ENCODE data around the gene OSCAR.

The OSCAR gene

DNA sequence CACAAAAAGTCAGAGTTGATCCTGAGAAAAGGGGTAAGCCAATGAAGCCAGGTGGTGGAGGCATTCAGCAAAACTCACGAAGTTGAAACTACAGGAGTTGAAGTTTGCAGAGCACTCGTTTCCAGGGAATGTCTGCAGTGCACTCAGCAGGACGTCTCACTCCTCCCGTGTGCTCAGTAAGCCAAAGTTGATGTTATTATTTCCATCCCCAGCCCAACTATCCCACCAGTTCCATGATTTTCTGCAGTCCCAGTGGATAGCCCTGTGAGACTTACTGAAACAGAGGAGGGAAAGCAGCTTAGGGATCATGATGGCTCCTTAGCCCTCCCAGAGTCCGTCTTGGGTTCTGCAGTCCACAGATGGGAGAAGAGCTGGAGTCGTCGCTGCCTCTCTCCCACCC is 19.6 kb downstream of the OSCAR start, which contains the start of gene TARM1:
Gene TARM1 (minus strand): TSS at position 334 of the 400 bp plus-strand sequence. CDS start 25 bp downstream, at position 309.
- DNase-seq: no peak

DNA sequence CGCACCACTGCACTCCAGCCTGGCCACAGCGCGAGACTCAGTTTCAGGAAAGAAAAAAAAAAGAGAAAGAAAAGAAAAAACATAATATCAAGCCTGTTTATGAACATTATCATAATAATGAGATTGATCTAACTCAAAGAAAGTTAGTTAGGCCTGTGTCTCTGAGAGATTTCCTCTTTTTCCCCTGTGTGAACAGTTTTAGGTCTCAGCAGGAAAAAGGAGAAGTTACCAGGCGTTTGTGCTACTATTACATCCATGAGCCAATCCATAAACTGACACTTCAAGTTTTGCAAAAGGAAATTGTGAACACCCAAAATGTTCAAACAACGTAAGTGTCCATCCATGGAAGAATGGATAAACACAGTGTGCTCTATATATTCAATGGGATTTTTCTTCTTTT is 23.3 kb downstream of the OSCAR start:
- no peak for DNase-seq

DNA sequence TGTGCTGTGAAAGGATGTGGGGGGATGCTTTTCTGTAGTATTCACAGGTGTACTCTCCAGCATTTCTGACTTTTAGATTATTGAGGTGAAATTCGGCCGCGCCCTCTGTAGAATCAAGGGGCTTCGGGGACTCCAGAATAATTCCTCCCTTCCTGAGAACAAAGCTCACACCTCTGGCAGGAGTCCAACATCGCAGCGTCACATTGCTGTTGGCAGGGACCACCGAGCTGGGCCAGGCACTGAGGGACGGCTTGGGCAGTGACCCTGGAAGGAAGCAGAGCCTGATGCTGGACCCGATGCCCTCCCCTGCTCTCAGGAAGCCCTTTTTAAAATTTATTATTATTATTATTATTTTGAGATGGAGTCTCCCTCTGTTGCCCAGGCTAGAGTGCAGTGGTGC is 25.8 kb downstream of the OSCAR start:
- DNase-seq: no peak

DNA sequence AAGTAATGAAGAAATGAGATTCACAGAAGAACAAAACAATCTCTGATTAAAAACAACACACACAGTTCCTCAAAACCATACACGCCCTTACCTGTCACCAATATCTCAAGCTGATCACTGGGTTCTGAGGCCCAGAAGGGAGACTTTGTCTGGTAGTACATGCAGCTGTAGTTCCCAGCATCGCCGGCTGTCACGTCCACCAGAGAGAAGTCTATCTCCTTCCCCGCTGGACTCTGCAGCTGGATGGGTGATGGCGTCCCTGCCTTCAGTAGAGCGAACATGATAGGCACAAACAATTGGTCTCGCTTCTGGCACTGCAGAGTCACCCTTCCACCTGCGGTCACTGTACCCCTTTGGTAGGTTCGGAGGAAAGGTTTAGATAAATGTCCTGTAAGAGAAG is 26.8 kb downstream of the OSCAR start:
- no peak for DNase-seq

DNA sequence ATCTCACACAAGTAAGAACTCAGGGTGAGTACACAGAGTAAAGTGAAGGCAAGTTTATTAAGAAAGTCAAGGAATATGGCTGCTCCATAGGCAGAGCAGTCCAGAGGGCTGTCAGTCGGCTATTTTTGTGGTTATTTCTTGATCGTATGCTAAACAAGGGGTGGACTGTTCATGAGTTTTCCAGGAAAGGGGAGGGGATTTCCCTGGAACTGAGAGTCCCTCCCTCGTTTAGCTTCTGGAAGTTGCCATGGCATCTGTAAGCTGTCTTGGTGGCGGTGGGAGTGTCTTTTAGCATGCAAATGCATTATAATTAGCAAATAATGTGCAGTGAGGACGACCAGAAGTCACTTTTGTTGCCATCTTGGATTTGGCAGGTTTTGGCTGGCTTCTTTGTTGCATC is 31.1 kb downstream of the OSCAR start:
- DNase-seq: no peak

DNA sequence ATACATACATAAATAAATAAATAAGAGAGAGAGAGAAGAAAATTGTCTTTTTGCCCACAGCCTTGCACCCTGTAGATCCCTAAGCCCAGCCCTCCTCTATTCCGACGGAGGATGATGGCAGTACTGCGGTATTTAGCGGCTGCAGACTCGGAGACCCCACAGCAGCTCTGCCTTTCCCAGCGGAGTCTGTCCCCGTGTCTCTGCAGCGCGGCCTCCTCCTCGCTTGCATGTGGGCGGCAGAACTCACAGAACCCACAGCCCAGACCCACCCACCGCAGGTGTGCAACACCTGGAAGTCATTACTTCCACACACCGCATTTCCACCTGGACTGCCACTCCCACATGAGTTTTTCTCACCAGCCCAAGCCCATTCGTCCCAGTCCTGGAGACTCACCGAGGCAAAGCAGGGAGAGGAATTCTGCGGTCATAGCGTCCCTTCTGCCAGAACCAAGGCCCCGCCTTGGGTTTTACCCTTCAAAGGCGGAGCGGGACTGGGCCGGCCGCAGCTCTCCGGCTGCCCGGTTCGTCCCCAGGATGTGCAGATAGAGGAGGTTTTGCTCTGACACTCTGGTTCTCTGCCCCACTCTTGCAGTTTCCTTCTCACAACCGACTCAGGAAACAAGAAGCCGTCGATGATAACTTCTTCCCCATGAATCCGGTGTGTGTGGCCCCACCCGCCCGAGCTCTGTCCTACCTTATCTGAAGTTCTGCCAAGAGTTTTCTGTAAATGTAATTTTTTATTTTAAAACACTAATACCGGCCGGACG is 37.1 kb downstream of the OSCAR start, which contains the start of gene VSTM1:
Gene VSTM1 (minus strand): TSS at position 548 of the 767 bp plus-strand sequence. CDS start 120 bp downstream, at position 428.
- no peak for DNase-seq

DNA sequence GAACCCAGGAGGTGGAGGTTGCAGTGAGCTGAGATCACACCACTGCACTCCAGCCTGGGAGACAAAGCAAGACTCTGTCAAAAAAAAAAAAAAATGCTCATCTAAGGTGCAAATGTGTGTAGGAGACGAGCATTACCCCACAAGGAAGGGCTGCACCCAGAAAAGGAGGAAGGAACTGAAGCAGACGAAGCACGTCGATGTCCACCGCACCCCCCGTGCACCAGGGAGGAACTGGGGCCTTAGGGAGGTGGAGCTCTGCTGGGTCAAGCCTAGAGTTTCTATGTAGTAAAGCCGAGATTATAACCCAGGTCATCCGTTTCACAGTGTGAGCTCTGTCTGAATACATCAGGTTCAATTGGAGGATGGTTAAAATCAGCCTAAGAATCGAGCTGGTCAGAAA is 38.0 kb downstream of the OSCAR start:
- no peak for DNase-seq

DNA sequence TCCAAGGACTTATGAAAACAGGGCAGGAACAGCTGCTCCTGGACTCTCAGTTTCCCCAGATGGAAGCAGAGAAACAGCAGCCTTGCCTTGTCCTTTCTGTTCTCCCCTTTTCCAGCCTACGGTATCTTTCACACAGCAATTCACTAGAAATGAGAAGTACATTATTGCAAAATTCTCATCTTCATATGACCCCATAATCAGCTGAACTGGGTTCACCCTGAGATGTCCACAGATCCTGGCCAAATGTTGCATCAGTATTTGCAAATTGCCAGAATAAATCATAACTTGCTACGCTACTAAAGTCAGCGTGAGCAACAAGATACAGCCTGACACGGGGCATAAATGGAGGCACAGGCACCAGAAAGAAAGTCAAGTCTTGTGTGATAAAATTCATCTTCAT is 53.0 kb downstream of the OSCAR start:
- DNase-seq: no peak

DNA sequence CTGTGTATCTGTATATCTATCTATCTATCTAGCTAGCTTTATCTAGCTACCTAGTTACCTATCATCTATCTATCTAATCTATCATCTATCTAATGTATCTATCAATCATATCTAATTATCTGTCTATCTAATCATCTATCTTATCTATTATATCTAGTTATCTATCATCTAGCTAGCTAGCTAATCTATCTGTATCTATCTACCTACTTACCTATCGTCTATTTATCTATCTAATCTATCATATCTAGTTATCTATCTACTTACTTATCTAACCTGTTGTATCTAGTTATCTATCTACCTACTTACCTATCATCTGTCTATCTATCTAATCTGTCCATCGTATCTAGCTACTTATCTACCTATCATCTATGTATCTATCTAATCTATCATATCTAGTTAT is 54.8 kb downstream of the OSCAR start:
- no peak for DNase-seq

Measured in NCI-H774 (cell line).